ENCODE results near the gene NF1. TPM values are rescaled to one million over a fixed set of nuclear protein-coding genes. Genes with fewer than 3 reads are reported as not detected.
"Not testable (repeated sequence)": the region's sequence is repeated elsewhere in the genome, so short reads cannot be mapped to it uniquely, and the experiment has no call there.

Gene NF1
- total RNA-seq, result 10 to 100 TPM; 41.7 to 69.9 (median 54.4) TPM

- WGBS, 2 donors (ENCODE audit: low coverage in 1 of 2), result 5% methylated on average over 7 of the region's 45 CpGs; no CpG with 5 or more reads in 1 of the 2 donors
- Histone ChIP-seq H3K27ac (peak within 1 kb of the TSS; percentile 91 to 96 (median 94)), H3K4me3 (peak within 1 kb of the TSS; percentile 92 to 98), H3K27me3 (no peaks in the 10 kb centered on the region), H3K36me3 (no peaks in the 10 kb centered on the region), H3K4me1 (peaks cover 0 to 25% (median 4%) of the 10 kb centered on the region in 3 donors), H3K9me3 (no peaks in the 10 kb centered on the region)
- TF ChIP-seq CTCF (IDR thresholded peaks at IDR 0.05), result no peak
- TF ChIP-seq POLR2AphosphoS5 (IDR thresholded peaks at IDR 0.05), result peak; percentile 43
- TF ChIP-seq EP300 (IDR thresholded peaks at IDR 0.05), result no peak
- peak in 1 of 2 donors; percentile 16 for TF ChIP-seq POLR2A (IDR thresholded peaks at IDR 0.05)
- ATAC-seq, result peak; percentile 99
Observed at GRCh38 chr17:31094600-31095235, at the start of gene NF1. Gene NF1 (plus strand): TSS chr17:31094977. CDS start chr17:31095310, 333 bp downstream.

- H3K9me3 ChIP-seq, ATAC-seq, H3K27ac ChIP-seq, H3K4me3 ChIP-seq, H3K4me1 ChIP-seq, H3K27me3 ChIP-seq: not testable (repeated sequence)
- 94 to 100% methylated on average over 1 to 2 of the region's 7 CpGs for WGBS, 2 donors (ENCODE audit: low coverage in 1 of 2)
- H3K36me3 ChIP-seq, result peaks cover 0 to 23% of the 10 kb centered on the region in 2 donors
Observed at GRCh38 chr17:31046856-31047425, 47.8 kb upstream of the NF1 start.

GRCh38 chr17:31048142-31048541 is 46.6 kb upstream of the NF1 start:
- Histone ChIP-seq H3K9me3 (no peaks in the 10 kb centered on the region), H3K27me3 (no peaks in the 10 kb centered on the region), H3K36me3 (peaks cover 0 to 23% of the 10 kb centered on the region in 2 donors), H3K4me3 (no peak overlapping the region), H3K27ac (no peak overlapping the region), H3K4me1 (peaks cover 0 to 6% (median 3%) of the 10 kb centered on the region in 3 donors)
- ATAC-seq, result no peak
- TF ChIP-seq POLR2AphosphoS5 (IDR thresholded peaks at IDR 0.05) (no peak), EP300 (IDR thresholded peaks at IDR 0.05) (no peak), POLR2A (IDR thresholded peaks at IDR 0.05) (no peak), CTCF (IDR thresholded peaks at IDR 0.05) (no peak)

GRCh38 chr17:31048780-31049179 is 46.0 kb upstream of the NF1 start:
- Histone ChIP-seq H3K4me3 (no peak overlapping the region), H3K27me3 (no peaks in the 10 kb centered on the region), H3K36me3 (peaks cover 0 to 23% of the 10 kb centered on the region in 2 donors), H3K27ac (no peak overlapping the region), H3K9me3 (no peaks in the 10 kb centered on the region), H3K4me1 (peaks cover 0 to 6% (median 3%) of the 10 kb centered on the region in 3 donors)
- ATAC-seq, result no peak
- TF ChIP-seq CTCF (IDR thresholded peaks at IDR 0.05) (no peak), POLR2A (IDR thresholded peaks at IDR 0.05) (no peak), EP300 (IDR thresholded peaks at IDR 0.05) (no peak), POLR2AphosphoS5 (IDR thresholded peaks at IDR 0.05) (no peak)

- Histone ChIP-seq H3K4me3 (no peak overlapping the region), H3K36me3 (peaks cover 0 to 23% of the 10 kb centered on the region in 2 donors), H3K4me1 (peaks cover 0 to 6% (median 3%) of the 10 kb centered on the region in 3 donors), H3K27me3 (no peaks in the 10 kb centered on the region), H3K27ac (no peak overlapping the region), H3K9me3 (no peaks in the 10 kb centered on the region)
- 95 to 100% methylated on average over 1 to 6 of the region's 9 CpGs for WGBS, 2 donors (ENCODE audit: low coverage in 1 of 2)
- ATAC-seq, result no peak
- TF ChIP-seq POLR2A (IDR thresholded peaks at IDR 0.05) (no peak), CTCF (IDR thresholded peaks at IDR 0.05) (no peak), POLR2AphosphoS5 (IDR thresholded peaks at IDR 0.05) (no peak), EP300 (IDR thresholded peaks at IDR 0.05) (no peak)
Observed at GRCh38 chr17:31050948-31051347, 43.8 kb upstream of the NF1 start.

Measured in gastroesophageal sphincter (tissue), 4 donors.